ENCODE measurements around the gene SELENON.

Gene SELENON

GRCh38 chr1:25771221-25772114 lies 28.5 kb upstream of the SELENON start:
- peak; percentile 29 for DNase-seq

DNA sequence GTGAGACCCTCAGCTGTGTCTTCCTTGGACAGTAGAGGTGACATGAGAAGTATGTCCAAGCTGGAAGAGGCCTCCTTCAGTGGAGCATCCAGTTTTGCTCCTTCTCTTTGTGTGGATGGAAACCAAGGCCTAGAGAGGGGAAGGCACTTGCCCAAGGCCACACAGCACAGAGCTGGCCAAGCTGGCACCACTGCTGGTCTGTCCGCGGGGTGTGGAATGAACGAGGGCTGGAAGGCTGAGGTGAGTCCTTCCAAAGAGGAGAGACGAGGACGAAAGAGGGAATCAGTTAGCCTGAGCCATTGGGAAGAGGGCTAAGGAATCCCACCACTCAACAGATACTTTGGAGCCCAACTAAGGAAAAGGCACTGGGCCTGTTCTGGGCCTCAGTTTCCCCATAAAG lies 27.8 kb upstream of the SELENON start:
- DNase-seq = no peak

DNA sequence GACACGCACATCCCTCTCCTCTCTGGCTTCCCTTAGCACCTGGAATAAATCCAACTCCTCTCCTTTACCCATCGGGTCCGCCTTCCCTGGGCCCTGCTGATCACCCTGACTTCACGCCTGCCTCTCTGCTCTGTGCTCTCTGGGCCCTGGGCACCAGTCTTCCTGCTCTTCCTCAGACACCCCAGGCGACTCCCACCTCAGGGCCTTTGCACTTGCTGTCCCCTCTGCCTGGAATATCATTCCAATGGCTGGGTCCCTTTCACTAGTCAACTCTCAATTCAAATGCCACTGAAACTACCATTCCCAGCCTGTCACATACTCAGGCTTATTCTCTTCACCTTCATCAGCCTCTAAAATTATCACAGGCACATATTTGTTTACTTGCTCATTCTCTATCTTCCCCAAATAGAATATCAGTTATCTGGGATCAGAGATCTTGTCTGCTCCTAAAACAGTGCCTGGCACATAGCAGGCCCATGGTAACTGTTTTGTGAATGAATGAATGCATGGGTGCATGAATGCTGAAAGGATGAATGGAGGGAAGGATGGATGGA lies 27.2 kb upstream of the SELENON start:
- no peak for DNase-seq

DNA sequence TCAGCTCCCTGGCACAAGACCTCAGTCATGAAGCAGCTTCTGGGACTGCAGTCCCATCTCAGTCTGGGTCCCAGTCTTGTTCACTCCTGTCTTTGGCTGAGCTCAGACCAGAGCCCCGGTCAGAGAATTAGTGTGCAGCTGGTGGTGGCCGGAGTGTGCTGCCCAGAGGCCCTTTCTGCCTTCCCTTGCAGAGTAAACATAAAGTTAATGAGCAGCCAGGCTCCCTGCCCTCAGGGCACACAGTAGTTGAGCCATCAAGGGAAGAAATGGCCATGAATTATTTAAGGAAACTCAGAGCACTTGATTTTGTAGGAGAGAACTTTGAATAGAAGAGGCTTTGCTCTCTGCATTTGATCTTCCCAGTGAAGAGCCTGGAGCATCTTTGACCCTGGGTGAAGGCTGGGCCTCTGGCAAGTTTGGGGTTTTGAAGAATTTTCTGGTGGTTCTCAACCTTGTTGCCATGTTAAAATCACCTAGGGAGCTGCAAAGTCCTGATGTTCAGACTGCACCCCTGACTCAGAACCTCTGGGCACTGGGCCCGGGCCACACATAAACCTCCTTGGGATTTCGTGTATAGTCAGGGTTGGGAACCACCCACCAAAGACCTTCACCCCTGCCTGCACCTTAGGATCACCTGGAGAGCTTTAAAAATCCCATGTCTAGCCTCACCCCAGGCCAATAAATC lies 26.4 kb upstream of the SELENON start:
- DNase-seq = peak; percentile 7

- DNase-seq = no peak
Measured at GRCh38 chr1:25774206-25774803, 25.7 kb upstream of the SELENON start.

DNA sequence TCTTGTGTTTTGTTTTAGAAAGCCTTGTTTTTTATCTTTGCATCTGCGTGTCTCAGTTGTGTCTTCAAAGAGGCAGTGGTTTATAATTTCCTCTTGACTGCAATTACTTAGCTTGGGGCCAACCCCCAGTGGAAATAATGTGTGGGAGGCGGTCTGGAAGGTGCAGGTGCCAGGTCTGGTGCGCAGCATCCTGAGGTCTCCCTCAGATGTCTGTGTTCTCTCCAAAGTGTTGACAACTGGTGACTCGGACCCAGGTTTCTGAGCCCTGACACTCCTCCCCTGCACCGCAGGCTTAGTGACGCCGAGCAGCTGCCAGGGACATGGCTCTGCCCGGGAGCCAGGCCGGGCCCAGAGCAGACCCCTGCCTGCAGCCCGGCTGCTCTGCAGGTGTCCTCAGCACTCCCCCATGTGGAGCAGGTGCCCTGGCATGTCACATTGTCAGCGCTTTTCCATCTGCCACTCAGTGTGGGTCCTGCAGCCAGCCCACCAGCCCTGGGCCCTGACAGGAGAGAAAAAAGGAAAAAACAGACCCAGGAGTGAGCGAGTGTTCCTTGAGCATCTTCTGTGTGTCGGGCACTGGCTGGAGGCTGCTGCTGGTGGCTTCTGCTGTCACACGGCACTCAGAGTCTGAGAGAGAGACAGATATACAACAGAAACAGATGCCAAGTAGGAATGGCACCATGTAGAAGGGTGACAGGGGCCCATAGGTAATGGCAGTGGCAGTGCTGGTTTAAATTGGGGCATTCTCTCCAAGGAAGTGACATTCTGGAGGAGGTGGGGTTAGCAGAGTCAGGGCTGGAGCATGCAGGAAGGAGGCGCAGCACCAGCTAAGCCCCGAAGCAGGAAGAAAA lies 24.8 kb upstream of the SELENON start:
- DNase-seq = peak; percentile 76

DNA sequence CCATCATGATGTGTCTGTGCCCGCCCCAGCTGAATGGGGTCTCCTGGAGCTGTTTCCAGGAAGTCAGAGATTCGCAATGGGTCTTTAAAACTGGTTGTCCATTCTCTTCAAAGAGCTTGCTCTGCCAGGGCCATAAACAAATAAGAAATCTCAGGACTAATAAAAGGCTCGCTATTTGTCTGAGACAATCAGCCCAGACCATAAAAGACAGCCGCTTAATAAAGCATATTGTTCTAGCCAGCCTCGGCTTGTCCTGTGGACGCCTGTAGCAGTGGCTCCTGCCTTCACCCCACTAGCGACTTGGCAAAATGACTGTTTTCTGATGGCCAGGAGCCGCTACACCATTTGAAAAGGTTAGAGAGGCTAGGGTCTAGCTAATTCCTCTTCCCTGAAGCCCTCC lies 20.6 kb upstream of the SELENON start:
- DNase-seq = no peak

DNA sequence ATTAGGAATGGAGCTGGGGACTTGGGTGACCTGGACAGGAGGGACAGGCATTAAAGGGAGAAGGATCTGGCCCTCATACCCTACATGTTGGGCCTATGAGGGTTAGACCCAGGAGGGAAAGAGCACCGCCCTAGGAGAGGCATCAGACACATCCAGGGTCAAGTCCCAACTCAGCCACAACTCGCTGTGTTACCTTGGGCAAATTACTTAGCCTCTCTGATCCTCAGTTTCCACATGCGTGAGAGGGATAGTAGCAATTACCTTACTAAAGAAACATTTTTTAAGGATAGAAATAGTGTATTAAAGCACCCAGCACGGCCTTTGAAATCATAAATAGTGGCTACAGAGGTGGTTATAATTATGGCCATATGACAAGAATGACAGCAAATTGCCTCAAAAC lies 20.1 kb upstream of the SELENON start:
- no peak for DNase-seq

DNA sequence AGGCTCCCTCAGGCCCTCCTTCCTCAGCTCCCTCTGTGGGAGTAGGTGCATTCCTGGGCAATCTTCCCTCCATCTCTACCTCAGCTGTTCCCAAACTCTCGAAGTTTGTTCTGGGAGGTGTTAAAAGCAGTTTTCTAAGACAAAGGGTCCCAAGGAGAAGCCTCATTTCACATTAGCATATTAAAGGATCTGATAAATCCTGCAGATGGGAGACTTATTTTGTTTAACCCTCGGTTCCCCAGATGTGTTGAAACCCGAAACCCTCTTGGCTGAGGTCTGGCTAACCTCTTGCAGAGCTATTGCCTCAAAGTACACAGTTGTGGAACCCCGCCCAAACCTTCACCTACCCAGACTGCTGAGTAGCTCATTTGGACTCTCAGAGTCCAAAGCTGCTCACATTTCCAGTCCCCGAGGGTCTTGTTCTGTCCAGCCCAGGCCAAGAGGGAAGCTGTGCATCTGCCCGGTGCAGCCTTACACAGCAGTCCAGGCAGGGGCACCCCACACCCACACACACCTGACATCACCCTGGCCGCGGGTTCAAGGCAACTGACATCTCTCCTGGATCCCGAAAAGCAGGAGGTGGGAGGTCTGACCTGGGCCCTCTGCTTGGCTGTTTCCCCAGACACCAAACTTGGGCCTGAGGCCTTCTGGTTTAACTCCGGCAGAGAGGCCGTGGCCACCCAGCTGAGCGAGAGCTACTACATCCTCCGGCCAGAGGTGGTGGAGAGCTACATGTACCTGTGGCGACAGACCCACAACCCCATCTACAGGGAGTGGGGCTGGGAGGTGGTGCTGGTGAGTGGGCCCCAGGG lies 19.5 kb upstream of the SELENON start:
- no peak for DNase-seq

- no peak for DNase-seq
Measured at GRCh38 chr1:25781130-25781433, 18.9 kb upstream of the SELENON start.

GRCh38 chr1:25782608-25783201 lies 17.3 kb upstream of the SELENON start:
- DNase-seq = no peak

DNA sequence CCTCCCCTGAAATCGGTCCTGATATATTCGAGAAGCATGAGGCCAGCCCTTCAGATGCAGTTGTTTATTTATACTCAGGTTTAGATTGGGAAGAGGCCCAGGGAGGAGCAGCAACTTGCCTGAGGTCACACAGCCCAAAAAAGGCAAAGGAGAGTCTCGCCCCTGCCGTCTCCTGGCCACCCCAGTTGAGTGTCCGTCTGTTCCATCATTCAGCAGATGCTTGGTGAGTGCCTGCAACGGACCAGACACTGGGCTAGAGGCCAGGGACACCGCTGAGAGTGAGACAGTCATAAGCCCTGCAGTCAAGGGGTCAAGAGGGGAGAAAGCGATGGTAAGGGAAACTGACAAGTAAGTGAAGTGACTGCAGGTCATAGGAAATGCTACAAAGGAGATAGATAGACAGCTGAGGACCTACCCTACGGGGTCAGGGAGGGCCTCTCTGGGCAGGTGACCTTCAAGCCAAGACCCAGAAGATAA lies 15.4 kb upstream of the SELENON start:
- DNase-seq = no peak

- DNase-seq = no peak
Measured at GRCh38 chr1:25785333-25786067, 14.5 kb upstream of the SELENON start.

GRCh38 chr1:25786887-25787759 lies 12.9 kb upstream of the SELENON start:
- no peak for DNase-seq

- no peak for DNase-seq
Measured at GRCh38 chr1:25787760-25788166, 12.2 kb upstream of the SELENON start.

DNA sequence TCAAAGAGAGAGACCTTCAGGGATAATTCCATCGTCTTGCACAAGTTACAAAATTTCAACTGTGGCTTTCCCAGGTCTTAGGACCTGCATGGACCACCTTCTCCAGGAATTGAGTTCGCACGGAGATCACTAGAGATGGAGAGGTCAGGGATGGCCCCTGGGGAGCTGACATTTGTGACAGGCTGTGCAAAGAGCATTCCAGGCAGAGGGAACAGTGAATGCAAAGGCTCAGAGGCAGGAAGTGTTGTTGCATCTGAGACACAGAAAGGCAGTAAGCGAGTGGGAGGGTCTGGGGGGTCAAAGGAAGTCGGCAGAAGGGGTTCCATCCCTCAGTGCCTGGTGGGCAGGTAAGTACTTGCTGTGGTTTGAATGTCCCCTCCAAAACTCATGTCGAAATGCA lies 9.5 kb upstream of the SELENON start:
- no peak for DNase-seq

DNA sequence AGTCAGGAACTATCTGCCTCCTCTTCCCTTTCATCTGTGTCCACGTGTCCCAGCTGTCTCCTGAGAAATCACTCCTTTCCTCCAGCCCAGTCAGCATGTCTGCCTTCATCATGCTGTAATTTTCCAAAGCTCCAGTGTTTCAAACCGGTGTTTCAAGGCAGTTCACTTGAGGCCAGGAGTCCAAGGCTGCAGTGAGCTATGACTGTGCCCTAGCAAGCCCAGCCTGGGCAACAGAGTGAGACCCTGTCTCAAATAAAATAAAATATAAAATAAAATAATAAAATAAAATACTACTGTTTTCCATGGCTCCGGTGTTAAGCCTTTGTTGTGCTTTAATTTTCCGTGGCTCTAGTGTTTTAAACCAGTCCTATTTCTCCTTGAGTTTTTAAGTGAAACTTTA lies 7.9 kb upstream of the SELENON start:
- no peak for DNase-seq

GRCh38 chr1:25793585-25794170 lies 6.3 kb upstream of the SELENON start:
- DNase-seq = no peak

DNA sequence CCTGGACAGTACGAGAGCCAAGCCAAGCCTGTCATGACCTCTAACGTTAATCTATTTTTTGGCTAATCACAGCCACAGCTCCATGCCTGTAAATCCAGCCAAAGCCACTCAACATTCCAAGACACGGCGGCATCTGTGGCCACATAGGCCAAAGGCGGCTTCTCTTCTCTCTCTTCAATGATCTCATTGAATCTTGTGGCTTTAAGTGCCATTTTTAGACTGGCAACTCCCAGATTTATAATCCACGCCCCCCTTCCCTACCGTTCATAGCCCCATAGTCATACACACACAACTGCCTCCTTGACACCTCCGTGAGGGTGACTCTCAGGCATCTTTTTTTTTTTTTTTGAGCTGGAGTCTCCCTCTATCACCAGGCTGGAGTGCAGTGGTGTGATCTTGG lies 5.7 kb upstream of the SELENON start:
- no peak for DNase-seq
